SK-N-SH (cell line): Measurements from ENCODE around the gene CSRNP3.

Source experiments
- ELF1 ChIP-seq: IDR thresholded peaks from 2 replicates; pipeline ENCODE4 v1.4.0; 2012
- EP300 ChIP-seq, 2 experiments: IDR thresholded peaks; 2 replicates each; pipeline versions ENCODE4 v1.4.0 to v1.6.1; 2012; ENCODE audit warnings: borderline replicate concordance in 1 of 2, low read depth in 1 of 2, low read length in 1 of 2
- MEF2A ChIP-seq: IDR thresholded peaks from 2 replicates; pipeline ENCODE4 v1.4.0; 2012; ENCODE audit warnings: low read depth, borderline replicate concordance
- MXI1 ChIP-seq: IDR thresholded peaks from 2 replicates; pipeline ENCODE4 v1.6.1; 2012; ENCODE audit warnings: mild to moderate bottlenecking, low read depth, low read length, improper control_type of control experiment
- NFIC ChIP-seq: IDR thresholded peaks from 2 replicates; pipeline ENCODE4 v1.4.0; 2012; ENCODE audit warnings: borderline replicate concordance
- NRF1 ChIP-seq: IDR thresholded peaks from 2 replicates; pipeline ENCODE4 v1.6.1; 2012; ENCODE audit warnings: low read depth, mild to moderate bottlenecking, low read length
- RAD21 ChIP-seq: IDR thresholded peaks from 2 replicates; pipeline ENCODE4 v1.6.1; 2012; ENCODE audit warnings: mild to moderate bottlenecking, low read length
- RFX5 ChIP-seq: IDR thresholded peaks from 2 replicates; pipeline ENCODE4 v1.6.1; 2012; ENCODE audit warnings: mild to moderate bottlenecking, improper control_type of control experiment, low read length
- TF ChIP-seq, protein P1 (sequence below): fragments of 200-600 bp; sonication (generic); IDR thresholded peaks from 2 replicates; pipeline ENCODE4 v1.6.1; 2017; ENCODE audit warnings: antibody characterized with exemption, mild to moderate bottlenecking, moderate library complexity
- TF ChIP-seq, protein P2 (sequence below): fragments of 150-350 bp; IDR thresholded peaks from 2 replicates; pipeline ENCODE4 v1.6.1; 2017; ENCODE audit warnings: antibody characterized with exemption, low read length, low read depth, borderline replicate concordance
- TF ChIP-seq, protein P3 (sequence below): IDR thresholded peaks from 2 replicates; pipeline ENCODE4 v1.6.1; 2012; ENCODE audit warnings: mild to moderate bottlenecking, low read depth, low read length, moderate library complexity

DNA sequence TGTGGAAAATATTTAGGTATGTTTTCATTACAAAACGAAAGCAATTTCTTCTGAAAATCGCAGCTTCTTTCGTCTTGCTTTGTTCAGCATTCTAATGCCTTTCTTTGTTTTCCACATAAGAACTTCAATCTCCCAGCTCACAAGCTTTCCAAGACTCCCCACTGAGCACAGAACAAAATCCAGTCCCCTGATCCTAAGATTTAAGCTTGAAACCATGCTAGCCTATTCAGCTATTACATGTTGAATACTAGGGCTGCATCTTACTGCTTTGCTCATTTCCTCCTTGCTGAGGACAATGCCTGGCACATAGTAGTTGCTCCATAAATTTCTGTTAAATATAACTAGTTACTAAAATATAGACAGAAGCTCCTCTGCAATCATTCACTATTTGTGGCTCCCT is 163.9 kb downstream of the CSRNP3 start:
- TF ChIP-seq, protein P1, sequence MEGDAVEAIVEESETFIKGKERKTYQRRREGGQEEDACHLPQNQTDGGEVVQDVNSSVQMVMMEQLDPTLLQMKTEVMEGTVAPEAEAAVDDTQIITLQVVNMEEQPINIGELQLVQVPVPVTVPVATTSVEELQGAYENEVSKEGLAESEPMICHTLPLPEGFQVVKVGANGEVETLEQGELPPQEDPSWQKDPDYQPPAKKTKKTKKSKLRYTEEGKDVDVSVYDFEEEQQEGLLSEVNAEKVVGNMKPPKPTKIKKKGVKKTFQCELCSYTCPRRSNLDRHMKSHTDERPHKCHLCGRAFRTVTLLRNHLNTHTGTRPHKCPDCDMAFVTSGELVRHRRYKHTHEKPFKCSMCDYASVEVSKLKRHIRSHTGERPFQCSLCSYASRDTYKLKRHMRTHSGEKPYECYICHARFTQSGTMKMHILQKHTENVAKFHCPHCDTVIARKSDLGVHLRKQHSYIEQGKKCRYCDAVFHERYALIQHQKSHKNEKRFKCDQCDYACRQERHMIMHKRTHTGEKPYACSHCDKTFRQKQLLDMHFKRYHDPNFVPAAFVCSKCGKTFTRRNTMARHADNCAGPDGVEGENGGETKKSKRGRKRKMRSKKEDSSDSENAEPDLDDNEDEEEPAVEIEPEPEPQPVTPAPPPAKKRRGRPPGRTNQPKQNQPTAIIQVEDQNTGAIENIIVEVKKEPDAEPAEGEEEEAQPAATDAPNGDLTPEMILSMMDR, result no peak
- TF ChIP-seq RAD21 (no peak), NFIC (no peak), RFX5 (no peak), MXI1 (no peak), EP300 (IDR thresholded peaks at IDR 0.05; ENCODE audit: borderline replicate concordance in 1 of 2, low read depth in 1 of 2, low read length in 1 of 2) (no peak), NRF1 (no peak), ELF1 (no peak), MEF2A (no peak)
- TF ChIP-seq, protein P2, sequence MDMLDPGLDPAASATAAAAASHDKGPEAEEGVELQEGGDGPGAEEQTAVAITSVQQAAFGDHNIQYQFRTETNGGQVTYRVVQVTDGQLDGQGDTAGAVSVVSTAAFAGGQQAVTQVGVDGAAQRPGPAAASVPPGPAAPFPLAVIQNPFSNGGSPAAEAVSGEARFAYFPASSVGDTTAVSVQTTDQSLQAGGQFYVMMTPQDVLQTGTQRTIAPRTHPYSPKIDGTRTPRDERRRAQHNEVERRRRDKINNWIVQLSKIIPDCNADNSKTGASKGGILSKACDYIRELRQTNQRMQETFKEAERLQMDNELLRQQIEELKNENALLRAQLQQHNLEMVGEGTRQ, result no peak
- TF ChIP-seq, protein P3, sequence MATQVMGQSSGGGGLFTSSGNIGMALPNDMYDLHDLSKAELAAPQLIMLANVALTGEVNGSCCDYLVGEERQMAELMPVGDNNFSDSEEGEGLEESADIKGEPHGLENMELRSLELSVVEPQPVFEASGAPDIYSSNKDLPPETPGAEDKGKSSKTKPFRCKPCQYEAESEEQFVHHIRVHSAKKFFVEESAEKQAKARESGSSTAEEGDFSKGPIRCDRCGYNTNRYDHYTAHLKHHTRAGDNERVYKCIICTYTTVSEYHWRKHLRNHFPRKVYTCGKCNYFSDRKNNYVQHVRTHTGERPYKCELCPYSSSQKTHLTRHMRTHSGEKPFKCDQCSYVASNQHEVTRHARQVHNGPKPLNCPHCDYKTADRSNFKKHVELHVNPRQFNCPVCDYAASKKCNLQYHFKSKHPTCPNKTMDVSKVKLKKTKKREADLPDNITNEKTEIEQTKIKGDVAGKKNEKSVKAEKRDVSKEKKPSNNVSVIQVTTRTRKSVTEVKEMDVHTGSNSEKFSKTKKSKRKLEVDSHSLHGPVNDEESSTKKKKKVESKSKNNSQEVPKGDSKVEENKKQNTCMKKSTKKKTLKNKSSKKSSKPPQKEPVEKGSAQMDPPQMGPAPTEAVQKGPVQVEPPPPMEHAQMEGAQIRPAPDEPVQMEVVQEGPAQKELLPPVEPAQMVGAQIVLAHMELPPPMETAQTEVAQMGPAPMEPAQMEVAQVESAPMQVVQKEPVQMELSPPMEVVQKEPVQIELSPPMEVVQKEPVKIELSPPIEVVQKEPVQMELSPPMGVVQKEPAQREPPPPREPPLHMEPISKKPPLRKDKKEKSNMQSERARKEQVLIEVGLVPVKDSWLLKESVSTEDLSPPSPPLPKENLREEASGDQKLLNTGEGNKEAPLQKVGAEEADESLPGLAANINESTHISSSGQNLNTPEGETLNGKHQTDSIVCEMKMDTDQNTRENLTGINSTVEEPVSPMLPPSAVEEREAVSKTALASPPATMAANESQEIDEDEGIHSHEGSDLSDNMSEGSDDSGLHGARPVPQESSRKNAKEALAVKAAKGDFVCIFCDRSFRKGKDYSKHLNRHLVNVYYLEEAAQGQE, result no peak
